HG03139 (cell line): ENCODE measurements around the gene TYROBP.
"Not testable (repeated sequence)": the region's sequence is repeated elsewhere in the genome, so short reads cannot be mapped to it uniquely, and the experiment has no call there.

ENCODE experiments used
- ATAC-seq: cut with Tn5 transposase; IDR thresholded peaks from one replicate; pipeline ENCODE4 v1.9.1; 2021; ENCODE audit not compliant: unreplicated experiment

Gene TYROBP

GRCh38 chr19:35932291-35932936, 24.3 kb upstream of the TYROBP start:
- ATAC-seq, result no peak

- ATAC-seq, result peak; percentile 2
Measured at GRCh38 chr19:35931874-35932202, 23.7 kb upstream of the TYROBP start.

- peak; percentile 92 for ATAC-seq
Measured at GRCh38 chr19:35931161-35931873, 23.2 kb upstream of the TYROBP start.

- ATAC-seq, result no peak
Measured at GRCh38 chr19:35929876-35930275, 21.8 kb upstream of the TYROBP start.

- no peak for ATAC-seq
Measured at GRCh38 chr19:35928507-35928906, 20.4 kb upstream of the TYROBP start.

- ATAC-seq, result no peak
Measured at GRCh38 chr19:35925501-35925900, 17.4 kb upstream of the TYROBP start.

GRCh38 chr19:35921012-35921411, 12.9 kb upstream of the TYROBP start:
- ATAC-seq, result no peak

GRCh38 chr19:35919306-35919705, 11.2 kb upstream of the TYROBP start:
- no peak for ATAC-seq

GRCh38 chr19:35915443-35915842, 7.3 kb upstream of the TYROBP start:
- ATAC-seq, result no peak

GRCh38 chr19:35913589-35913988, 5.5 kb upstream of the TYROBP start:
- ATAC-seq, result no peak

GRCh38 chr19:35911790-35912189, 3.7 kb upstream of the TYROBP start:
- ATAC-seq, result no peak

- no peak for ATAC-seq
Measured at GRCh38 chr19:35911173-35911572, 3.1 kb upstream of the TYROBP start.

GRCh38 chr19:35910355-35910754, 2.3 kb upstream of the TYROBP start:
- ATAC-seq, result not testable (repeated sequence)

- no peak for ATAC-seq
Measured at GRCh38 chr19:35909684-35910035, 1.6 kb upstream of the TYROBP start.

- ATAC-seq, result no peak
Measured at GRCh38 chr19:35908973-35909683, 1.0 kb upstream of the TYROBP start.

GRCh38 chr19:35907377-35907745, 734 bp downstream of the TYROBP start:
- no peak for ATAC-seq

- no peak for ATAC-seq
Measured at GRCh38 chr19:35905178-35905727, 2.8 kb downstream of the TYROBP start.

GRCh38 chr19:35904311-35905068, 3.6 kb downstream of the TYROBP start:
- no peak for ATAC-seq

GRCh38 chr19:35903550-35904179, 4.4 kb downstream of the TYROBP start:
- ATAC-seq, result peak; percentile 40

GRCh38 chr19:35902870-35903475, 5.1 kb downstream of the TYROBP start:
- no peak for ATAC-seq
